ENCODE results near the gene CDC42SE2.
"Not testable (repeated sequence)": the region's sequence is repeated elsewhere in the genome, so short reads cannot be mapped to it uniquely, and the experiment has no call there.

The CDC42SE2 gene

GRCh38 chr5:131277875-131278740 is 14.3 kb downstream of the CDC42SE2 start:
- DNase-seq (ENCODE audit: low read depth) = no peak

DNA sequence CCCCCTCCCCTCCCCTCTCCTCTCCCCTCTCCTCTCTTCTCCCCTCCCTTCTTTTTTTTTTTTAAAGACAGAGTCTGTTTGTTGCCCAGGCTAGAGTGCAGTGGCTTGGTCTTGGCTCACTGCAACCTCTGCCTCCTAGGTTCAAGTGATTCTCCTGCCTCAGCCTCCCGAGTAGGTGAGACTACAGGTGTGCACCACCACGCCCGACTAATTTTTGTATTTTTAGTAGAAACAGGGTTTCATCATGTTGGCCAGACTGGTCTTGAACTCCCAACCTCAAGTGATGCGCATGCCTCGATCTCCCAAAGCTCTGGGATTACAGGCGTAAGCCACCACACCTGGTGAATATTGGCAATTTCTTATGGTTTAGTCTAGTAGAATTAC is 14.9 kb downstream of the CDC42SE2 start:
- not testable (repeated sequence) for DNase-seq (ENCODE audit: low read depth)

GRCh38 chr5:131279204-131279603 is 15.4 kb downstream of the CDC42SE2 start:
- no peak for DNase-seq (ENCODE audit: low read depth)

- DNase-seq (ENCODE audit: low read depth) = no peak
These were observed 16.6 kb downstream of the CDC42SE2 start for GRCh38 chr5:131280417-131280816.

GRCh38 chr5:131281133-131281867 is 17.4 kb downstream of the CDC42SE2 start:
- no peak for DNase-seq (ENCODE audit: low read depth)

- DNase-seq (ENCODE audit: low read depth) = no peak
These were observed 18.0 kb downstream of the CDC42SE2 start for GRCh38 chr5:131281868-131282234.

GRCh38 chr5:131282235-131282634 is 18.4 kb downstream of the CDC42SE2 start:
- no peak for DNase-seq (ENCODE audit: low read depth)

- no peak for DNase-seq (ENCODE audit: low read depth)
These were observed 22.0 kb downstream of the CDC42SE2 start for GRCh38 chr5:131285703-131286399.

GRCh38 chr5:131286400-131286715 is 22.5 kb downstream of the CDC42SE2 start:
- no peak for DNase-seq (ENCODE audit: low read depth)

DNA sequence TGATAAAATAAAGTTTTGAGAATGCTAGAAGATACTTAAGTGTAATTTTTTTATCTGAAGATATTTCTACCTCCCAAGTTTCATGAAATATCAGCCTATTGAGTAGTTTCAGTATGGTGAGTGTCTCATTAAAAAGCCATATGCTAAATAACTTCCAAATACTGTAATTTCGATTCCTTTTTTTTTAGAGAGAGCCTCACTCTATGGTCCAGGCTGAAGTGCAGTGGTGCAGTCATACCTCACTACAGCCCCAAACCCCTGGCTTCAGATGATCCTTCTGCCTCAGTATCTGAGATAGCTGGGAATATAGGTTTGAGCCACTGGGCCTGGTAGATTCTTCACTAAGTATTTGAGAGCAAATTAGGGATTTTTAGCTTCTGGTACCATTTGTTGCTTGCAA is 24.5 kb downstream of the CDC42SE2 start:
- DNase-seq (ENCODE audit: low read depth) = no peak

DNA sequence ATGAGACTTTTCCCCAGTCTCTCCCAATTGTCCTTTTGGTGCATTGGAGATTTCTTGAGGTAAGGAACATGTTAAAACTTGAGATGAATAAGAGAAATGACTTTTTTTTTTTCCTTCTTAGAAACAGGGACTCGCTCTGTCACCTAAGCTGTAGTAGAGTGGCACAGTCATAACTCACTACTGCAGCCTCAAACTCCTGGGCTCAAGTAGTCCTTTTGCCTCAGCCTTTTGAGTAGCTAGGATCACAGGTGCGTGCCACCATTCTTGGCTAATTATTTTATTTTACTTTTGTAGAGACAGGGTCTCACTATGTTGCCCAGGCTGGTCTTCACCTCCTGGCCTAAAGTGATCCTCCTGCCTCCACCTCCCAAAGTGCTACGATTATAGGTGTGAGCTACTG is 25.9 kb downstream of the CDC42SE2 start:
- no peak for DNase-seq (ENCODE audit: low read depth)

- DNase-seq (ENCODE audit: low read depth) = no peak
These were observed 32.4 kb downstream of the CDC42SE2 start for GRCh38 chr5:131296213-131296672.

DNA sequence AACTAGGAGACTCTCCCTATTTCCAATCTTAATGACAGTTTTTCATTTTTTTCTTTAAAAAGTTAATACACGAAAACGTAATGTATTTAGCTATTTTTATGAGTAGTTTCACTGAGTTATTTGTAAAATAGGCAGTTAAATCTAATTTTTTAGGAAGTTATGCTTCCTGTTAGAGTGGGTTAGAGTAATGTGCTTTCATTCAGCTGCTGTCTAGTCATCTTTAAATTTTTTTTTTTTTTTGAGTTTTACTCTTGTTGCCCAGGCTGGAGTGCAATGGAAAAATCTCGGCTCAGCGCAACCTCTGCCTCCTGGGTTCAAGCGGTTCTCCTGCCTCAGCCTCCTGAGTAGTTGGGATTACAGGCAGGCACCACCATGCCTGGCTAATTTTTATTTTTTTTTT is 34.0 kb downstream of the CDC42SE2 start:
- no peak for DNase-seq (ENCODE audit: low read depth)

GRCh38 chr5:131299465-131299864 is 35.6 kb downstream of the CDC42SE2 start:
- no peak for DNase-seq (ENCODE audit: low read depth)

GRCh38 chr5:131302506-131302905 is 38.7 kb downstream of the CDC42SE2 start:
- no peak for DNase-seq (ENCODE audit: low read depth)

DNA sequence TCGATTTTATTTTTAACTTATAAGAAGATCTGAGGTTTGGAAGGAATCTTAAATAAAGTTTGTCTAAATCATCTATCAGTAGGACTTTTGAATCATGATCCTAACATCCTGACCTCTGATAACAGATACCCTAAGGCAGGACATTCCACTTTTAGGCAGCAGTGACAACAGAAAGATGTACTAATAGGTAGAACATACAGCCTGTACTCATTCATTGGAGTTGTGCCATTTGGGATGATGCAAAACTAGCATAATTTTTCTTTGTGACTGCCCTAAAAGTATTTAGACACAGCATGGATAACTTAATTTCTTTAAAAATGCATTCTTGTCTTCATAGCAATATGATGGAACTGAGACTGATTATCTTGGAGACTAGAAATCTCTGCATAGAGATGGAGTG is 39.7 kb downstream of the CDC42SE2 start:
- DNase-seq (ENCODE audit: low read depth) = no peak

GRCh38 chr5:131304414-131304813 is 40.6 kb downstream of the CDC42SE2 start:
- DNase-seq (ENCODE audit: low read depth) = no peak

- no peak for DNase-seq (ENCODE audit: low read depth)
These were observed 41.4 kb downstream of the CDC42SE2 start for GRCh38 chr5:131305138-131305689.

- DNase-seq (ENCODE audit: low read depth) = no peak
These were observed 42.1 kb downstream of the CDC42SE2 start for GRCh38 chr5:131305906-131306305.

- DNase-seq (ENCODE audit: low read depth) = not testable (repeated sequence)
These were observed 48.5 kb downstream of the CDC42SE2 start for GRCh38 chr5:131312235-131312772.

DNA sequence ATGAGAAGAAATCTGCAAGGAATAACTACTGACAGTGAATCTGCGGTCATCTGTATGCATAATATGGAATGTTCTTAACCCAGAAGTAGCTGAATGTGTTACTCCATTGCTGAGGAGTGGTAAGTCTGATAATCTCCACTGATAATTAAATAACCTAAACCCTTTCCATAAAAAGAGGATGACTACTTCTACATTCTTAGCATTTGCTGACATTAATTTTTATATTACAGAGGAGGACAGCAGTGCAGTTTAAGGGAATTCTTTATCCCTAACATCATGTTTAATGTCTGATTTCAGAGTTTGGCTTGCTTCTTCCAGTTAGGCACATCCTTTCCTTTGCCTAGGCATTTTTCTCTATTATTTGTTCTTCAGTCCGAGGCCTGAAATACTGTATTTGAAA is 52.2 kb downstream of the CDC42SE2 start:
- DNase-seq (ENCODE audit: low read depth) = no peak

DNA sequence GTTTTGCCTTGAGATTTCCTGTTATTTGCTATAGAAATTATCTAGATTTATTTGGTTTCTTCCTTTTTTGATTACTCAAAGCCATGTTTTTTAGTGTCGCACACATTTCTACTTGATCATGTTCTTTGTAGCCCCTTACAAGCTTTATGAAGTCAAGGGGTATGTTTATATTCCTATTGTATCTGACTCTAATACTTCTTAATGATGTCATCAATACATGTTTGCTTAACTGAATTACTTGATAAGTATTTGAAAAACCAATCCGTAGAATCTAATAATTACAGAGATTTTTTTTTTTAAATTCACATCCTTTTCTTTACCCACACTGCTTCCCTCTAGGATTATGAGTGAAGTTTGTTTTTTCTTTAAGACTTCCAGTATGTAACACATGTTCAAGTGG is 53.0 kb downstream of the CDC42SE2 start:
- DNase-seq (ENCODE audit: low read depth) = no peak

All from stimulated activated CD8-positive, alpha-beta memory T cell treated with anti-CD3 and anti-CD28 coated beads, Interleukin-12 subunit alpha, Interleukin-12 subunit beta, amount 100 ng/mL, for 4 hours (primary cell).